ENCODE measurements around the gene ZSWIM5.
"Not testable (repeated sequence)": the region's sequence is repeated elsewhere in the genome, so short reads cannot be mapped to it uniquely, and the experiment has no call there.

The ZSWIM5 gene

DNA sequence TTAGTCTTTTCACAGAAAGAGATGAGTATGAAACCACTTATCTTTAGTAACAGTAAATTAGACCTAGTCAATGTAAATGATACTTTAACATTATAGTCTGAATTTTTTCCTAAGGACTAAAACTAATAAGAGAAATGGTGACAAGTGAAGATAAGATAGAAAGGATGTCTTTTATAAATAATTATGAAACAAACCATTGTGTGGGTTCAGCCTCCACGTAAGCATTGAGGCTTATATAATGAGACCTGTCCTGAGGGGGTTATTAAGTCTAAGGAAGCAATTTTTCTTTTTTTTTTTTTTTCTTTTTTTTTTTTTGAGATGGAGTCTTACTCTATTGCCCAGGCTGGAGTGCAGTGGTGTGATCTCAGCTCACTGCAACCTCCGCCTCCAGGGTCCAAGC lies 138.6 kb downstream of the ZSWIM5 start:
- Histone ChIP-seq H4K12ac (ENCODE audit: low read depth, low read length) (no peak overlapping the region), H3K18ac (ENCODE audit: low read length) (no peak overlapping the region), H2BK12ac (ENCODE audit: low read length) (no peak overlapping the region), H3K4me1 (ENCODE audit: control insufficient read depth in 1 of 2, insufficient read depth in 2 of 2, low read length in 2 of 2) (no peaks in the 10 kb centered on the region), H3K14ac (ENCODE audit: low read length) (no peak overlapping the region), H2BK120ac (ENCODE audit: insufficient read depth, low read length, poor library complexity) (no peak overlapping the region), H3K9me3 (ENCODE audit: insufficient read depth, low read depth, low read length) (no peaks in the 10 kb centered on the region), H2AK5ac (ENCODE audit: low read length) (no peak overlapping the region), H3K79me2 (ENCODE audit: control insufficient read depth, insufficient read depth, low read length, poor library complexity) (no peaks in the 10 kb centered on the region), H2BK5ac (ENCODE audit: low read depth, low read length, poor library complexity) (no peak overlapping the region), H3K9ac (ENCODE audit: low read length) (no peak overlapping the region), H3K4me2 (ENCODE audit: low read length) (no peak overlapping the region), H2AFZ (ENCODE audit: insufficient read depth, low read length, poor library complexity) (no peak overlapping the region), H3K23ac (ENCODE audit: low read length) (no peak overlapping the region), H3K27ac (ENCODE audit: low read depth, low read length) (no peak overlapping the region), H3K27me3 (ENCODE audit: insufficient read depth, low read length) (no peaks in the 10 kb centered on the region), H3K36me3 (ENCODE audit: control insufficient read depth in 1 of 2, insufficient read depth in 2 of 2, low read length in 2 of 2) (no peaks in the 10 kb centered on the region), H4K8ac (ENCODE audit: low read depth, low read length) (no peak overlapping the region), H3K79me1 (ENCODE audit: low read length) (no peaks in the 10 kb centered on the region), H3K4ac (ENCODE audit: low read depth, low read length) (no peak overlapping the region), H3K4me3 (ENCODE audit: low read depth, low read length) (no peak overlapping the region), H4K91ac (ENCODE audit: low read depth, low read length) (no peak overlapping the region)
- no peak for DNase-seq
- WGBS (ENCODE audit: extremely low coverage, insufficient coverage, insufficient read length), result no CpG with 5 or more reads among the region's 2 CpGs

DNA sequence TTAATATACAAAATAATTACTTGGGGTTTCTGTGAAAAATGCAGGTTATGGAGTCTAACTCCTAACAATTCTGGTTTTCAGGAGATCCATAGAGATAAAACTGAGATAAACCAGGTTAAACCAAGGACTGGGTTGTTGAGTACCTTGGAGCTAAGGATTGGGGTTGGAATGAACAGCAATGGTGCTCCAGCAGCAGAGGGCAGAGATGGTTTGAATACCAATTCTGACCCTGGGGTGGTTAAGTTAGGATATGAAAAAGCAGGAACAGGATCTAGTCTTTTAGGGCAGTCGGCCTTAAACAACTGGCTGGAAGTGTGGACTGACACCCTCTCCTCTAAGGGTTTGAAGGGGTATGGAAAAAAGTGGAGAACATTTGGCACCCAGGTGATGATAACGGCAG lies 141.3 kb downstream of the ZSWIM5 start:
- Histone ChIP-seq H4K12ac (ENCODE audit: low read depth, low read length) (no peak overlapping the region), H3K9me3 (ENCODE audit: insufficient read depth, low read depth, low read length) (no peaks in the 10 kb centered on the region), H2AK5ac (ENCODE audit: low read length) (no peak overlapping the region), H3K79me2 (ENCODE audit: control insufficient read depth, insufficient read depth, low read length, poor library complexity) (no peaks in the 10 kb centered on the region), H3K27me3 (ENCODE audit: insufficient read depth, low read length) (no peaks in the 10 kb centered on the region), H3K4me3 (ENCODE audit: low read depth, low read length) (no peak overlapping the region), H4K91ac (ENCODE audit: low read depth, low read length) (no peak overlapping the region), H3K4me1 (ENCODE audit: control insufficient read depth in 1 of 2, insufficient read depth in 2 of 2, low read length in 2 of 2) (no peaks in the 10 kb centered on the region), H3K4me2 (ENCODE audit: low read length) (no peak overlapping the region), H2BK12ac (ENCODE audit: low read length) (no peak overlapping the region), H2AFZ (ENCODE audit: insufficient read depth, low read length, poor library complexity) (no peak overlapping the region), H3K36me3 (ENCODE audit: control insufficient read depth in 1 of 2, insufficient read depth in 2 of 2, low read length in 2 of 2) (no peaks in the 10 kb centered on the region), H3K4ac (ENCODE audit: low read depth, low read length) (no peak overlapping the region), H3K18ac (ENCODE audit: low read length) (no peak overlapping the region), H3K79me1 (ENCODE audit: low read length) (no peaks in the 10 kb centered on the region), H3K14ac (ENCODE audit: low read length) (no peak overlapping the region), H2BK5ac (ENCODE audit: low read depth, low read length, poor library complexity) (no peak overlapping the region), H3K27ac (ENCODE audit: low read depth, low read length) (no peak overlapping the region), H4K8ac (ENCODE audit: low read depth, low read length) (no peak overlapping the region), H2BK120ac (ENCODE audit: insufficient read depth, low read length, poor library complexity) (no peak overlapping the region), H3K23ac (ENCODE audit: low read length) (no peak overlapping the region), H3K9ac (ENCODE audit: low read length) (no peak overlapping the region)
- no peak for DNase-seq
- no CpG with 5 or more reads among the region's 2 CpGs for WGBS (ENCODE audit: extremely low coverage, insufficient coverage, insufficient read length)

DNA sequence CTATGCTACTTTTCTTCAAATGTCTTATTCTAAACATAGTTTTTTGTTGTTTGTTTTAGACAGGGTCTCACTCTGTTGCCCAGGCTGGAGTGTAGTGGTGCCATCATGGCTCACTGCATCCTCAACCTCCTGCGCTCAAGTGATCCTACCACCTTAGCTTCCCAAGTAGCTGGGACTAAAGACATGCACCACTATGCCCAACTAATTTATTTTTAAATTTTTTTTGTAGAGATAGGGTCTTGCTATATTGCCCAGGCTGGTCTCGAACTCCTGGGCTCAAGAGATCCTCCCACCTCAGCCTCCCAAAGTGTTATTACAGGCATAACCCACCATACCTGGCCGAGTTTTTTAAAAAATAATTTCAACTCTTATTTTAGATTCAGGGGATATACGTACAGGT lies 143.9 kb downstream of the ZSWIM5 start:
- H3K18ac ChIP-seq (ENCODE audit: low read length); H3K9ac ChIP-seq (ENCODE audit: low read length); H3K79me2 ChIP-seq (ENCODE audit: control insufficient read depth, insufficient read depth, low read length, poor library complexity); H3K9me3 ChIP-seq (ENCODE audit: insufficient read depth, low read depth, low read length); H3K79me1 ChIP-seq (ENCODE audit: low read length); H3K4me1 ChIP-seq (ENCODE audit: control insufficient read depth in 1 of 2, insufficient read depth in 2 of 2, low read length in 2 of 2); H2AFZ ChIP-seq (ENCODE audit: insufficient read depth, low read length, poor library complexity); H3K23ac ChIP-seq (ENCODE audit: low read length); H2BK12ac ChIP-seq (ENCODE audit: low read length); H2BK120ac ChIP-seq (ENCODE audit: insufficient read depth, low read length, poor library complexity); H3K4me2 ChIP-seq (ENCODE audit: low read length); H3K4ac ChIP-seq (ENCODE audit: low read depth, low read length); H3K14ac ChIP-seq (ENCODE audit: low read length); H3K27me3 ChIP-seq (ENCODE audit: insufficient read depth, low read length); H4K12ac ChIP-seq (ENCODE audit: low read depth, low read length); DNase-seq; H3K4me3 ChIP-seq (ENCODE audit: low read depth, low read length); H4K8ac ChIP-seq (ENCODE audit: low read depth, low read length); H3K36me3 ChIP-seq (ENCODE audit: control insufficient read depth in 1 of 2, insufficient read depth in 2 of 2, low read length in 2 of 2); H4K91ac ChIP-seq (ENCODE audit: low read depth, low read length); H2AK5ac ChIP-seq (ENCODE audit: low read length); H3K27ac ChIP-seq (ENCODE audit: low read depth, low read length); H2BK5ac ChIP-seq (ENCODE audit: low read depth, low read length, poor library complexity): not testable (repeated sequence)
- no CpG with 5 or more reads among the region's 4 CpGs for WGBS (ENCODE audit: extremely low coverage, insufficient coverage, insufficient read length)

DNA sequence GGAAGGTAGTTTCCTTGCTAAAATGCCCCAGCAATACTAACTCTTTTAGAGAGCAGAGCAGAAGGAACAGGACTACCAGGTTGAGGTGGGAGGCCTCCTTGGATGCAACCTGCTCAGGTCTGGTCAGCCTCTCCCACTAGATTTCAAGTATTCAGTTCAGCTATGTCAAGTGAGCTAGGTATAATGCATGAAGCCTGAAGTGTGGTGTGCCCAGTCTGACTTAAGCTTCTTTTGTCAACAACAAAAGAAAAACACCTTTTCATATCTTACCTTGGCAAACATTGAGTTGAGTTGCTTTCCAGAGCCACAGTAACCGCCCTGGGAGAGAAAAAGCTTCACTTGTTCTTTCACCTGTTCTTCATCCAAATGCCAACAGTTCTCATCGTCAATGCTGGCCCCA lies 146.6 kb downstream of the ZSWIM5 start:
- Histone ChIP-seq H4K8ac (ENCODE audit: low read depth, low read length) (no peak overlapping the region), H3K4me1 (ENCODE audit: control insufficient read depth in 1 of 2, insufficient read depth in 2 of 2, low read length in 2 of 2) (no peaks in the 10 kb centered on the region), H3K18ac (ENCODE audit: low read length) (no peak overlapping the region), H4K91ac (ENCODE audit: low read depth, low read length) (no peak overlapping the region), H2BK12ac (ENCODE audit: low read length) (no peak overlapping the region), H3K14ac (ENCODE audit: low read length) (no peak overlapping the region), H3K4ac (ENCODE audit: low read depth, low read length) (no peak overlapping the region), H3K4me2 (ENCODE audit: low read length) (no peak overlapping the region), H2AK5ac (ENCODE audit: low read length) (no peak overlapping the region), H3K9ac (ENCODE audit: low read length) (no peak overlapping the region), H3K27me3 (ENCODE audit: insufficient read depth, low read length) (no peaks in the 10 kb centered on the region), H3K79me2 (ENCODE audit: control insufficient read depth, insufficient read depth, low read length, poor library complexity) (no peaks in the 10 kb centered on the region), H2AFZ (ENCODE audit: insufficient read depth, low read length, poor library complexity) (no peak overlapping the region), H3K27ac (ENCODE audit: low read depth, low read length) (no peak overlapping the region), H3K9me3 (ENCODE audit: insufficient read depth, low read depth, low read length) (no peaks in the 10 kb centered on the region), H3K36me3 (ENCODE audit: control insufficient read depth in 1 of 2, insufficient read depth in 2 of 2, low read length in 2 of 2) (no peaks in the 10 kb centered on the region), H2BK5ac (ENCODE audit: low read depth, low read length, poor library complexity) (no peak overlapping the region), H2BK120ac (ENCODE audit: insufficient read depth, low read length, poor library complexity) (no peak overlapping the region), H4K12ac (ENCODE audit: low read depth, low read length) (no peak overlapping the region), H3K23ac (ENCODE audit: low read length) (no peak overlapping the region), H3K4me3 (ENCODE audit: low read depth, low read length) (no peak overlapping the region), H3K79me1 (ENCODE audit: low read length) (no peaks in the 10 kb centered on the region)
- no peak for DNase-seq
- no CpG with 5 or more reads among the region's 2 CpGs for WGBS (ENCODE audit: extremely low coverage, insufficient coverage, insufficient read length)

Data from trophoblast cell (in vitro differentiated cells and primary cell).